Forelimb muscle (tissue), 1 donor: ENCODE results near the gene BTBD17. TPM values are rescaled to one million over a fixed set of nuclear protein-coding genes. Genes with fewer than 3 reads are reported as not detected.

Experiments
- DNase-seq: peaks from one replicate; pipeline ENCODE4 v3.0.0-alpha.2; 2013; ENCODE audit warnings: low read depth
- polyA plus RNA-seq: library from polyadenylated mRNA; unstranded; fragments of 120-200 nt; gene quantifications from one replicate; pipeline ENCODE4 v1.2.1, GENCODE V29; 2013; ENCODE audit not compliant: insufficient read length

The BTBD17 gene
- polyA plus RNA-seq, 1 donor = 0.25 TPM

GRCh38 chr17:74335529-74336062 lies 26.1 kb downstream of the BTBD17 start:
- no peak for DNase-seq

- no peak for DNase-seq
Measured at GRCh38 chr17:74334393-74335039, 27.2 kb downstream of the BTBD17 start.

- no peak for DNase-seq
Measured at GRCh38 chr17:74332763-74333283, 28.8 kb downstream of the BTBD17 start.

- no peak for DNase-seq
Measured at GRCh38 chr17:74332017-74332650, 29.5 kb downstream of the BTBD17 start.

GRCh38 chr17:74330446-74330845 lies 31.2 kb downstream of the BTBD17 start:
- no peak for DNase-seq

- no peak for DNase-seq
Measured at GRCh38 chr17:74329378-74329777, 32.3 kb downstream of the BTBD17 start.

GRCh38 chr17:74328487-74328886 lies 33.2 kb downstream of the BTBD17 start:
- DNase-seq = no peak

- no peak for DNase-seq
Measured at GRCh38 chr17:74326506-74326905, 35.2 kb downstream of the BTBD17 start.

- no peak for DNase-seq
Measured at GRCh38 chr17:74325743-74326379, 35.8 kb downstream of the BTBD17 start, which contains the start of gene KIF19. Gene KIF19, plus strand, starts transcription at chr17:74326226. Its CDS starts 124 bp downstream, at chr17:74326350.

- DNase-seq = no peak
Measured at GRCh38 chr17:74325376-74325742, 36.3 kb downstream of the BTBD17 start.

- DNase-seq = no peak
Measured at GRCh38 chr17:74324521-74324920, 37.1 kb downstream of the BTBD17 start.

- DNase-seq = no peak
Measured at GRCh38 chr17:74318391-74318790, 43.3 kb downstream of the BTBD17 start.

- DNase-seq = no peak
Measured at GRCh38 chr17:74317071-74317470, 44.6 kb downstream of the BTBD17 start.

- no peak for DNase-seq
Measured at GRCh38 chr17:74316220-74316619, 45.4 kb downstream of the BTBD17 start.

GRCh38 chr17:74314877-74315276 lies 46.8 kb downstream of the BTBD17 start:
- DNase-seq = no peak

- DNase-seq = no peak
Measured at GRCh38 chr17:74309902-74310301, 51.8 kb downstream of the BTBD17 start.

- DNase-seq = no peak
Measured at GRCh38 chr17:74307984-74308773, 53.5 kb downstream of the BTBD17 start.
